Panc1 (cell line): Measurements from ENCODE around the gene ABO.
"Not testable (repeated sequence)": the region's sequence is repeated elsewhere in the genome, so short reads cannot be mapped to it uniquely, and the experiment has no call there.

Experiments used
- POLR2AphosphoS5 ChIP-seq: IDR thresholded peaks from 2 replicates; pipeline ENCODE4 v1.6.1; 2012; ENCODE audit warnings: mild to moderate bottlenecking, low read depth, low read length, moderate library complexity
- SIN3A ChIP-seq: IDR thresholded peaks from 2 replicates; pipeline ENCODE4 v1.6.1; 2012; ENCODE audit warnings: low read depth, mild to moderate bottlenecking, low read length, moderate library complexity, borderline replicate concordance; ENCODE audit not compliant: insufficient read depth
- TCF7L2 ChIP-seq: IDR thresholded peaks from 2 replicates; pipeline ENCODE4 v1.6.1; 2011; ENCODE audit warnings: mild to moderate bottlenecking, low read depth, low read length, inconsistent platforms
- TF ChIP-seq, protein P1 (sequence below): fragments of 450-650 bp; IDR thresholded peaks from 2 replicates; pipeline ENCODE4 v1.5.1; 2017; ENCODE audit warnings: mild to moderate bottlenecking
- TF ChIP-seq, protein P2 (sequence below), 2 experiments: IDR thresholded peaks; 2 replicates each; pipeline ENCODE4 v1.6.1; 2011 to 2012; ENCODE audit warnings: low read depth in 2 of 2, control low read depth in 1 of 2, low read length in 1 of 2, mild to moderate bottlenecking in 1 of 2, moderate library complexity in 1 of 2; ENCODE audit not compliant: insufficient read depth in 1 of 2

DNA sequence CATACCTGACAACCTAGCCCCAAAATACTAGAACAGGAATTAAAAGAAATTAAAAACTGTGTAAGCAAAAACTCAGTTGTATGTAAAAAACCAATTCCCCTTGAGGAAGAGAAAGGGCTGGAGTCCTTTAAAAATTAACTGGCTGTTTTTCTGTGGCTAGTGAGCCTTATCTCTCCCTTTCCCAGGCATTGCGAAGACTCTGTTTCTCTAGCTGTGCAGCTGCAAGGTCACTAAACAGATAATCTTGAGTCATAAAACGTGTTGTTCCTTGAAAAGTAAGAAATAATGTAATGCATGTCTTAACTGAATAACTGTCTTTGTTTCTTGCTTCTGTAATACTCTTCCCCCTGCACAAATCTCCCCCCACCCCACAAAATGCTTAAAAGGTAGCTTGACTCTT, 5.9 kb downstream of the ABO start:
- TF ChIP-seq, protein P1, sequence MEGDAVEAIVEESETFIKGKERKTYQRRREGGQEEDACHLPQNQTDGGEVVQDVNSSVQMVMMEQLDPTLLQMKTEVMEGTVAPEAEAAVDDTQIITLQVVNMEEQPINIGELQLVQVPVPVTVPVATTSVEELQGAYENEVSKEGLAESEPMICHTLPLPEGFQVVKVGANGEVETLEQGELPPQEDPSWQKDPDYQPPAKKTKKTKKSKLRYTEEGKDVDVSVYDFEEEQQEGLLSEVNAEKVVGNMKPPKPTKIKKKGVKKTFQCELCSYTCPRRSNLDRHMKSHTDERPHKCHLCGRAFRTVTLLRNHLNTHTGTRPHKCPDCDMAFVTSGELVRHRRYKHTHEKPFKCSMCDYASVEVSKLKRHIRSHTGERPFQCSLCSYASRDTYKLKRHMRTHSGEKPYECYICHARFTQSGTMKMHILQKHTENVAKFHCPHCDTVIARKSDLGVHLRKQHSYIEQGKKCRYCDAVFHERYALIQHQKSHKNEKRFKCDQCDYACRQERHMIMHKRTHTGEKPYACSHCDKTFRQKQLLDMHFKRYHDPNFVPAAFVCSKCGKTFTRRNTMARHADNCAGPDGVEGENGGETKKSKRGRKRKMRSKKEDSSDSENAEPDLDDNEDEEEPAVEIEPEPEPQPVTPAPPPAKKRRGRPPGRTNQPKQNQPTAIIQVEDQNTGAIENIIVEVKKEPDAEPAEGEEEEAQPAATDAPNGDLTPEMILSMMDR: not testable (repeated sequence)
- TF ChIP-seq TCF7L2, POLR2AphosphoS5, SIN3A: not testable (repeated sequence)
- TF ChIP-seq, protein P2, sequence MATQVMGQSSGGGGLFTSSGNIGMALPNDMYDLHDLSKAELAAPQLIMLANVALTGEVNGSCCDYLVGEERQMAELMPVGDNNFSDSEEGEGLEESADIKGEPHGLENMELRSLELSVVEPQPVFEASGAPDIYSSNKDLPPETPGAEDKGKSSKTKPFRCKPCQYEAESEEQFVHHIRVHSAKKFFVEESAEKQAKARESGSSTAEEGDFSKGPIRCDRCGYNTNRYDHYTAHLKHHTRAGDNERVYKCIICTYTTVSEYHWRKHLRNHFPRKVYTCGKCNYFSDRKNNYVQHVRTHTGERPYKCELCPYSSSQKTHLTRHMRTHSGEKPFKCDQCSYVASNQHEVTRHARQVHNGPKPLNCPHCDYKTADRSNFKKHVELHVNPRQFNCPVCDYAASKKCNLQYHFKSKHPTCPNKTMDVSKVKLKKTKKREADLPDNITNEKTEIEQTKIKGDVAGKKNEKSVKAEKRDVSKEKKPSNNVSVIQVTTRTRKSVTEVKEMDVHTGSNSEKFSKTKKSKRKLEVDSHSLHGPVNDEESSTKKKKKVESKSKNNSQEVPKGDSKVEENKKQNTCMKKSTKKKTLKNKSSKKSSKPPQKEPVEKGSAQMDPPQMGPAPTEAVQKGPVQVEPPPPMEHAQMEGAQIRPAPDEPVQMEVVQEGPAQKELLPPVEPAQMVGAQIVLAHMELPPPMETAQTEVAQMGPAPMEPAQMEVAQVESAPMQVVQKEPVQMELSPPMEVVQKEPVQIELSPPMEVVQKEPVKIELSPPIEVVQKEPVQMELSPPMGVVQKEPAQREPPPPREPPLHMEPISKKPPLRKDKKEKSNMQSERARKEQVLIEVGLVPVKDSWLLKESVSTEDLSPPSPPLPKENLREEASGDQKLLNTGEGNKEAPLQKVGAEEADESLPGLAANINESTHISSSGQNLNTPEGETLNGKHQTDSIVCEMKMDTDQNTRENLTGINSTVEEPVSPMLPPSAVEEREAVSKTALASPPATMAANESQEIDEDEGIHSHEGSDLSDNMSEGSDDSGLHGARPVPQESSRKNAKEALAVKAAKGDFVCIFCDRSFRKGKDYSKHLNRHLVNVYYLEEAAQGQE (IDR thresholded peaks at IDR 0.05; ENCODE audit: insufficient read depth in 1 of 2, low read depth in 2 of 2, low read length in 1 of 2): not testable (repeated sequence)
